WTC11 (cell line): ENCODE results near the gene LDB2. TPM values are rescaled to one million over a fixed set of nuclear protein-coding genes. Genes with fewer than 3 reads are reported as not detected.

Experiments used
- ATAC-seq: fragments of 200-7000 bp; cut with Tn5 transposase; 2 replicates; pipeline ENCODE4 v1.10.0; 2021; ENCODE audit warnings: mild to moderate bottlenecking, moderate library complexity
- CTCF ChIA-PET: fragments of 300-600 bp; sonication (Branson Sonifier 250); formaldehyde crosslinking; loops from one replicate; lab custom pipeline; 2021; ENCODE audit warnings: antibody characterized with exemption; lab: Charles Lee
- POLR2A ChIA-PET: fragments of 350-600 bp; sonication (Branson Sonifier 250); formaldehyde crosslinking; loops from one replicate; lab custom pipeline; 2021; ENCODE audit warnings: antibody characterized with exemption; lab: Charles Lee
- DNase-seq: peaks from one replicate; pipeline ENCODE4 v3.0.0; 2021; ENCODE audit warnings: low spot score
- H3K27ac Mint-ChIP-seq: 2 replicates; pipeline ENCODE4 v1.8.0; 2021; ENCODE audit warnings: mixed read lengths
- H3K27me3 Mint-ChIP-seq: 2 replicates; pipeline ENCODE4 v1.8.0; 2021; ENCODE audit warnings: low read depth, mild to moderate bottlenecking, moderate library complexity, mixed read lengths
- H3K36me3 Mint-ChIP-seq: 2 replicates; pipeline ENCODE4 v1.8.0; 2021; ENCODE audit warnings: mixed read lengths
- H3K4me1 Mint-ChIP-seq: 2 replicates; pipeline ENCODE4 v1.8.0; 2022; ENCODE audit warnings: mixed read lengths
- H3K4me3 Mint-ChIP-seq: 2 replicates; pipeline ENCODE4 v1.8.0; 2021; ENCODE audit warnings: mild to moderate bottlenecking, moderate library complexity, mixed read lengths
- H3K9me3 Mint-ChIP-seq: 2 replicates; pipeline ENCODE4 v1.8.0; 2021; ENCODE audit warnings: mixed read lengths
- AR ChIP-seq: fragments of 250-450 bp; sonication (Bioruptor Pico); IDR thresholded peaks from 2 replicates; pipeline ENCODE4 v1.9.0; 2021; ENCODE audit warnings: mild to moderate bottlenecking
- CDX4 ChIP-seq: fragments of 250-450 bp; sonication (Bioruptor Pico); IDR thresholded peaks from 2 replicates; pipeline ENCODE4 v1.9.0; 2021; ENCODE audit warnings: moderate library complexity, mild to moderate bottlenecking, inconsistent platforms, borderline replicate concordance
- CTCF ChIP-seq: fragments of 200-600 bp; IDR thresholded peaks from 2 replicates; pipeline ENCODE4 v1.8.0; 2022; ENCODE audit warnings: antibody characterized with exemption
- E2F1 ChIP-seq: sonication (generic); formaldehyde crosslinking; IDR thresholded peaks from 2 replicates; pipeline ENCODE4 v1.8.0; 2022; ENCODE audit warnings: mild to moderate bottlenecking, missing genetic modification reagents
- EMX1 ChIP-seq: fragments of 250-450 bp; sonication (Bioruptor Pico); IDR thresholded peaks from 2 replicates; pipeline ENCODE4 v1.8.0; 2021; ENCODE audit warnings: mild to moderate bottlenecking
- ESRRA ChIP-seq: sonication (generic); formaldehyde crosslinking; IDR thresholded peaks from 2 replicates; pipeline ENCODE4 v1.8.1; 2022; ENCODE audit warnings: mild to moderate bottlenecking, missing genetic modification reagents, borderline replicate concordance
- FOXK1 ChIP-seq: sonication (generic); formaldehyde crosslinking; IDR thresholded peaks from 2 replicates; pipeline ENCODE4 v1.8.0; 2022; ENCODE audit warnings: mild to moderate bottlenecking, moderate library complexity, missing genetic modification reagents
- FOXP4 ChIP-seq: sonication (generic); formaldehyde crosslinking; IDR thresholded peaks from 2 replicates; pipeline ENCODE4 v1.8.0; 2022; ENCODE audit warnings: mild to moderate bottlenecking, missing genetic modification reagents
- JUN ChIP-seq: sonication (generic); formaldehyde crosslinking; IDR thresholded peaks from 2 replicates; pipeline ENCODE4 v1.8.0; 2023; ENCODE audit warnings: mild to moderate bottlenecking, missing genetic modification reagents
- KAT7 ChIP-seq: sonication (generic); formaldehyde crosslinking; IDR thresholded peaks from 2 replicates; pipeline ENCODE4 v1.8.1; 2023; ENCODE audit warnings: missing genetic modification reagents, mild to moderate bottlenecking, borderline replicate concordance
- NFATC4 ChIP-seq: fragments of 250-450 bp; sonication (Bioruptor Pico); IDR thresholded peaks from 2 replicates; pipeline ENCODE4 v1.9.0; 2021; ENCODE audit warnings: mild to moderate bottlenecking
- NFYB ChIP-seq: sonication (generic); formaldehyde crosslinking; conservative IDR thresholded peaks from 2 replicates; pipeline ENCODE4 v1.8.0; 2022; ENCODE audit warnings: low read depth, missing genetic modification reagents
- NR1H2 ChIP-seq: sonication (generic); formaldehyde crosslinking; IDR thresholded peaks from 2 replicates; pipeline ENCODE4 v1.9.0; 2021; ENCODE audit warnings: mild to moderate bottlenecking, moderate library complexity, missing genetic modification reagents
- SMAD4 ChIP-seq: sonication (generic); formaldehyde crosslinking; IDR thresholded peaks from 2 replicates; pipeline ENCODE4 v1.8.0; 2022; ENCODE audit warnings: mild to moderate bottlenecking, missing genetic modification reagents
- SP1 ChIP-seq: sonication (generic); formaldehyde crosslinking; conservative IDR thresholded peaks from 2 replicates; pipeline ENCODE4 v1.8.1; 2022; ENCODE audit warnings: missing genetic modification reagents
- STAT6 ChIP-seq: sonication (generic); formaldehyde crosslinking; conservative IDR thresholded peaks from 2 replicates; pipeline ENCODE4 v1.8.1; 2023; ENCODE audit warnings: mild to moderate bottlenecking, low read depth, missing genetic modification reagents, moderate library complexity
- TP53 ChIP-seq: sonication (generic); formaldehyde crosslinking; IDR thresholded peaks from 2 replicates; pipeline ENCODE4 v1.8.1; 2023; ENCODE audit warnings: mild to moderate bottlenecking, missing genetic modification reagents
- ZNF121 ChIP-seq: sonication (generic); formaldehyde crosslinking; IDR thresholded peaks from 2 replicates; pipeline ENCODE4 v1.8.0; 2023; ENCODE audit warnings: missing genetic modification reagents
- ZNF219 ChIP-seq: sonication (generic); formaldehyde crosslinking; IDR thresholded peaks from 2 replicates; pipeline ENCODE4 v1.8.0; 2023; ENCODE audit warnings: missing genetic modification reagents, mild to moderate bottlenecking, borderline replicate concordance
- ZNF416 ChIP-seq: fragments of 250-450 bp; sonication (Bioruptor Pico); IDR thresholded peaks from 2 replicates; pipeline ENCODE4 v1.9.0; 2021; ENCODE audit warnings: mild to moderate bottlenecking, inconsistent platforms
- ZNF425 ChIP-seq: fragments of 250-450 bp; sonication (Bioruptor Pico); conservative IDR thresholded peaks from 2 replicates; pipeline ENCODE4 v1.9.0; 2021; ENCODE audit warnings: mild to moderate bottlenecking
- total RNA-seq: library from RNA; stranded (reverse); gene quantifications from 3 replicates; pipeline ENCODE4 v1.2.3, GENCODE V29; 2021

The LDB2 gene
- total RNA-seq, 1 experiment from 2014 or later: 62.4 TPM

GRCh38 chr4:16585053-16585452 is 313.4 kb downstream of the LDB2 start:
- Mint-ChIP-seq H3K27me3 (no peaks in the 10 kb centered on the region; the same call in 1 of the 2 replicates), H3K4me3 (no peak overlapping the region)
- CTCF ChIA-PET: no interaction called here
- ATAC-seq (no peak), DNase-seq (no peak)
- POLR2A ChIA-PET: no interaction called here
- TF ChIP-seq JUN (no peak), ZNF416 (CRISPR knock-in tag) (no peak), FOXK1 (no peak), NFATC4 (CRISPR knock-in tag) (no peak), CTCF (no peak), EMX1 (no peak), STAT6 (CRISPR knock-in tag) (no peak), ZNF425 (no peak), ESRRA (no peak), SMAD4 (CRISPR knock-in tag) (no peak), CDX4 (no peak), ZNF219 (CRISPR knock-in tag) (no peak), E2F1 (CRISPR knock-in tag) (no peak), KAT7 (CRISPR knock-in tag) (no peak), ZNF121 (no peak), TP53 (CRISPR knock-in tag) (no peak)
- TF ChIP-seq, all 79 proteins: peak for 0
- H3K4me1 Mint-ChIP-seq: no peaks in the 10 kb centered on the region
- peaks cover 30% of the 10 kb centered on the region for H3K36me3 Mint-ChIP-seq
- no peak overlapping the region for H3K27ac Mint-ChIP-seq
- no peaks in the 10 kb centered on the region for H3K9me3 Mint-ChIP-seq

- ATAC-seq: no peak
- CTCF ChIA-PET: interaction anchor here (1.9 to 2.1 kb wide), 2 partner anchors 146 to 864 kb away, joined by 7 to 12 read pairs; no protein-coding TSS in a partner anchor
- DNase-seq: no peak
- no peak for TF ChIP-seq SP1 (CRISPR knock-in tag)
- TF ChIP-seq NR1H2 (CRISPR knock-in tag): no peak
- TF ChIP-seq NFYB (CRISPR knock-in tag): no peak
- TF ChIP-seq FOXP4: no peak
- no peak for TF ChIP-seq AR
These were observed 314.7 kb downstream of the LDB2 start for GRCh38 chr4:16583764-16584163.

More at GRCh38 chr4:16583764-16584163, 314.7 kb downstream of the LDB2 start:
- peaks cover 37% of the 10 kb centered on the region for H3K36me3 Mint-ChIP-seq
- no peak overlapping the region for H3K4me3 Mint-ChIP-seq
- H3K9me3 Mint-ChIP-seq: no peaks in the 10 kb centered on the region
- H3K27ac Mint-ChIP-seq: no peak overlapping the region
- POLR2A ChIA-PET: no interaction called here
- no peaks in the 10 kb centered on the region for H3K27me3 Mint-ChIP-seq
- H3K4me1 Mint-ChIP-seq: no peaks in the 10 kb centered on the region
